Smooth muscle cell (in vitro differentiated cells): ENCODE data around the gene PTPRJ. TPM values are rescaled to one million over a fixed set of nuclear protein-coding genes. Genes with fewer than 3 reads are reported as not detected.

Experiments
- DNase-seq: peaks from one replicate; lab custom pipeline; 2025; ENCODE audit not compliant: unreplicated experiment; lab: John Stamatoyannopoulos, UW
- H2AFZ ChIP-seq: fragments of 200-600 bp; sonication (generic); 2 replicates; pipeline ENCODE4 v1.6.0; 2016; ENCODE audit warnings: antibody characterized with exemption, low read depth, mild to moderate bottlenecking
- H3F3A ChIP-seq: fragments of 200-600 bp; sonication (generic); 2 replicates; pipeline ENCODE4 v1.6.0; 2017; ENCODE audit warnings: antibody characterized with exemption, low read depth
- H3K27ac ChIP-seq: fragments of 200-600 bp; sonication (generic); 2 replicates; pipeline ENCODE4 v1.5.1; 2016; ENCODE audit warnings: low read depth, mild to moderate bottlenecking
- H3K27me3 ChIP-seq: fragments of 200-600 bp; sonication (generic); 2 replicates; pipeline ENCODE4 v1.6.1; 2016; ENCODE audit warnings: low read depth, mild to moderate bottlenecking
- H3K36me3 ChIP-seq: fragments of 200-600 bp; sonication (generic); 2 replicates; pipeline ENCODE4 v1.5.1; 2016; ENCODE audit warnings: low read depth
- H3K4me1 ChIP-seq: fragments of 200-600 bp; sonication (generic); 2 replicates; pipeline ENCODE4 v1.5.1; 2016; ENCODE audit warnings: low read depth
- H3K4me2 ChIP-seq: fragments of 200-600 bp; sonication (generic); 2 replicates; pipeline ENCODE4 v1.6.0; 2016; ENCODE audit warnings: mild to moderate bottlenecking
- H3K4me3 ChIP-seq: fragments of 200-600 bp; sonication (generic); 2 replicates; pipeline ENCODE4 v1.5.1; 2016; ENCODE audit warnings: mild to moderate bottlenecking
- H3K79me2 ChIP-seq: fragments of 200-600 bp; sonication (generic); 2 replicates; pipeline ENCODE4 v1.6.0; 2016; ENCODE audit warnings: low read depth, mild to moderate bottlenecking
- H3K9ac ChIP-seq: fragments of 200-600 bp; sonication (generic); 2 replicates; pipeline ENCODE4 v1.6.0; 2016; ENCODE audit warnings: low read depth
- H3K9me3 ChIP-seq: fragments of 200-600 bp; sonication (generic); replicated peaks from 2 replicates; pipeline ENCODE4 v1.5.1; 2016; ENCODE audit warnings: low read depth
- H4K20me1 ChIP-seq: fragments of 200-600 bp; sonication (generic); 2 replicates; pipeline ENCODE4 v1.6.0; 2016; ENCODE audit warnings: low read depth
- CTCF ChIP-seq: fragments of 200-600 bp; sonication (generic); IDR thresholded peaks from 2 replicates; pipeline ENCODE4 v1.5.1; 2017; ENCODE audit warnings: borderline replicate concordance, mild to moderate bottlenecking, antibody characterized with exemption; ENCODE audit not compliant: insufficient read depth, poor library complexity, severe bottlenecking
- WGBS: methylation state at CpG from one replicate; pipeline ENCODE4 v1.1.7; 2016; ENCODE audit warnings: low lambda C conversion rate; 5-methylcytosine and 5-hydroxymethylcytosine counted together
- polyA plus RNA-seq: library from polyadenylated mRNA; unstranded; fragments of >200 nt; fragmentation: Nextera tagmentation; extraction: Ambion mirVana; gene quantifications from 2 replicates; pipeline ENCODE4 v1.2.1, GENCODE V29; 2016
- total RNA-seq: library from RNA; depleted of rRNA; stranded (reverse); fragments of >200 nt; gene quantifications from 2 replicates; pipeline ENCODE4 v1.2.3, GENCODE V29; 2014

The PTPRJ gene
- total and polyA plus RNA-seq, 2 experiments from 2014 or later = 1.5 to 6.3 TPM

- no peak for TF ChIP-seq CTCF
- no peak for DNase-seq
- H3K27ac ChIP-seq = no peak overlapping the region
- H2AFZ ChIP-seq = no peak overlapping the region
- no peaks in the 10 kb centered on the region for H3F3A ChIP-seq
- no peaks in the 10 kb centered on the region for H3K36me3 ChIP-seq
- no peak overlapping the region for H3K9ac ChIP-seq
- H3K4me1 ChIP-seq = peaks cover 6% of the 10 kb centered on the region
- no peaks in the 10 kb centered on the region for H4K20me1 ChIP-seq
- H3K27me3 ChIP-seq = no peaks in the 10 kb centered on the region
- WGBS = 81% methylated on average over 4 of the region's 4 CpGs
- no peaks in the 10 kb centered on the region for H3K9me3 ChIP-seq
- no peak overlapping the region for H3K4me2 ChIP-seq
- H3K79me2 ChIP-seq = no peaks in the 10 kb centered on the region
- no peak overlapping the region for H3K4me3 ChIP-seq
Measured at GRCh38 chr11:48005831-48006270, 25.5 kb downstream of the PTPRJ start.

GRCh38 chr11:48006301-48006992 lies 26.1 kb downstream of the PTPRJ start:
- H3K36me3 ChIP-seq = no peaks in the 10 kb centered on the region
- H3K4me2 ChIP-seq = no peak overlapping the region
- H3K79me2 ChIP-seq = no peaks in the 10 kb centered on the region
- 66% methylated on average over 5 of the region's 5 CpGs for WGBS
- no peak for TF ChIP-seq CTCF
- H3K9me3 ChIP-seq = no peaks in the 10 kb centered on the region
- no peak for DNase-seq
- H4K20me1 ChIP-seq = no peaks in the 10 kb centered on the region
- no peak overlapping the region for H3K27ac ChIP-seq
- H3K4me3 ChIP-seq = no peak overlapping the region
- peaks cover 6% of the 10 kb centered on the region for H3K4me1 ChIP-seq
- H3K27me3 ChIP-seq = no peaks in the 10 kb centered on the region
- no peak overlapping the region for H2AFZ ChIP-seq
- H3F3A ChIP-seq = no peaks in the 10 kb centered on the region
- H3K9ac ChIP-seq = no peak overlapping the region

GRCh38 chr11:48007677-48008076 lies 27.3 kb downstream of the PTPRJ start:
- H3K79me2 ChIP-seq = no peaks in the 10 kb centered on the region
- no peaks in the 10 kb centered on the region for H3K9me3 ChIP-seq
- TF ChIP-seq CTCF = no peak
- H3K9ac ChIP-seq = no peak overlapping the region
- H2AFZ ChIP-seq = no peak overlapping the region
- H3K27me3 ChIP-seq = no peaks in the 10 kb centered on the region
- H3K36me3 ChIP-seq = no peaks in the 10 kb centered on the region
- H3K4me1 ChIP-seq = peaks cover 6% of the 10 kb centered on the region
- WGBS = 92% methylated on average over 6 of the region's 6 CpGs
- no peak for DNase-seq
- H3F3A ChIP-seq = no peaks in the 10 kb centered on the region
- H3K4me2 ChIP-seq = no peak overlapping the region
- H4K20me1 ChIP-seq = no peaks in the 10 kb centered on the region
- no peak overlapping the region for H3K27ac ChIP-seq
- no peak overlapping the region for H3K4me3 ChIP-seq

GRCh38 chr11:48008951-48009270 lies 28.6 kb downstream of the PTPRJ start:
- Histone ChIP-seq H3K9me3 (no peaks in the 10 kb centered on the region), H3K79me2 (no peaks in the 10 kb centered on the region), H3K9ac (no peak overlapping the region), H3K36me3 (no peaks in the 10 kb centered on the region), H3K27ac (no peak overlapping the region), H3K27me3 (no peaks in the 10 kb centered on the region), H4K20me1 (no peaks in the 10 kb centered on the region), H2AFZ (no peak overlapping the region), H3K4me3 (no peak overlapping the region), H3K4me1 (peaks cover 6% of the 10 kb centered on the region), H3K4me2 (no peak overlapping the region), H3F3A (no peaks in the 10 kb centered on the region)
- WGBS = 90% methylated on average over 4 of the region's 4 CpGs
- DNase-seq = no peak
- no peak for TF ChIP-seq CTCF
